Non-pigmented ciliary epithelial cell (primary cell): ENCODE data around the gene BSN.

Experiments used
- DNase-seq: peaks from one replicate; pipeline ENCODE4 v3.0.0-alpha.2; 2010; ENCODE audit warnings: low read depth

BSN gene, protein sequence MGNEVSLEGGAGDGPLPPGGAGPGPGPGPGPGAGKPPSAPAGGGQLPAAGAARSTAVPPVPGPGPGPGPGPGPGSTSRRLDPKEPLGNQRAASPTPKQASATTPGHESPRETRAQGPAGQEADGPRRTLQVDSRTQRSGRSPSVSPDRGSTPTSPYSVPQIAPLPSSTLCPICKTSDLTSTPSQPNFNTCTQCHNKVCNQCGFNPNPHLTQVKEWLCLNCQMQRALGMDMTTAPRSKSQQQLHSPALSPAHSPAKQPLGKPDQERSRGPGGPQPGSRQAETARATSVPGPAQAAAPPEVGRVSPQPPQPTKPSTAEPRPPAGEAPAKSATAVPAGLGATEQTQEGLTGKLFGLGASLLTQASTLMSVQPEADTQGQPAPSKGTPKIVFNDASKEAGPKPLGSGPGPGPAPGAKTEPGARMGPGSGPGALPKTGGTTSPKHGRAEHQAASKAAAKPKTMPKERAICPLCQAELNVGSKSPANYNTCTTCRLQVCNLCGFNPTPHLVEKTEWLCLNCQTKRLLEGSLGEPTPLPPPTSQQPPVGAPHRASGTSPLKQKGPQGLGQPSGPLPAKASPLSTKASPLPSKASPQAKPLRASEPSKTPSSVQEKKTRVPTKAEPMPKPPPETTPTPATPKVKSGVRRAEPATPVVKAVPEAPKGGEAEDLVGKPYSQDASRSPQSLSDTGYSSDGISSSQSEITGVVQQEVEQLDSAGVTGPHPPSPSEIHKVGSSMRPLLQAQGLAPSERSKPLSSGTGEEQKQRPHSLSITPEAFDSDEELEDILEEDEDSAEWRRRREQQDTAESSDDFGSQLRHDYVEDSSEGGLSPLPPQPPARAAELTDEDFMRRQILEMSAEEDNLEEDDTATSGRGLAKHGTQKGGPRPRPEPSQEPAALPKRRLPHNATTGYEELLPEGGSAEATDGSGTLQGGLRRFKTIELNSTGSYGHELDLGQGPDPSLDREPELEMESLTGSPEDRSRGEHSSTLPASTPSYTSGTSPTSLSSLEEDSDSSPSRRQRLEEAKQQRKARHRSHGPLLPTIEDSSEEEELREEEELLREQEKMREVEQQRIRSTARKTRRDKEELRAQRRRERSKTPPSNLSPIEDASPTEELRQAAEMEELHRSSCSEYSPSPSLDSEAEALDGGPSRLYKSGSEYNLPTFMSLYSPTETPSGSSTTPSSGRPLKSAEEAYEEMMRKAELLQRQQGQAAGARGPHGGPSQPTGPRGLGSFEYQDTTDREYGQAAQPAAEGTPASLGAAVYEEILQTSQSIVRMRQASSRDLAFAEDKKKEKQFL (N-terminal part only)

GRCh38 chr3:49553692-49554632 lies at the start of gene BSN:
Gene BSN (plus strand): TSS chr3:49554477. CDS start chr3:49554603, 126 bp downstream.
- DNase-seq = no peak

DNA sequence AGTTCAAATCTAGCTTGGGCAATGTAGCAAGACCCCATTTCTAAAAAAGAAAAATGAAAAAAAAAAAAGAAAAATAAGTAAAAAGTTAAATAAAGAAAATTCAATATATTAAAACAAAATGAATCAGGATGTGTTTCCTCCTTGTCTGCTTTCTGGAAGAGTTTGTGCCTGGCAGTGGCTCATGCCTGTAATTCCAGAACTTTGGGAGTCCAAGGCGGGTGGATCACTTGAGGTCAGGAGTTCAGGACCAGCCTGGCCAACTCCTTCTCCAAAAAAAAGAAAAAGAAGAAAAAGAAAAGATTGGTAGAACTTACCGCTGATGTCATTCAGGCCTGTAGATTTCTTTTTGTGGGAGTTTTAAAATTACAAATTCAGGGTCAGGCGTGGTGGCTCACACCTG lies 47.4 kb upstream of the BSN start:
- no peak for DNase-seq

- no peak for DNase-seq
These were observed 45.2 kb upstream of the BSN start for GRCh38 chr3:49509028-49509561.

GRCh38 chr3:49511639-49512038 lies 42.6 kb upstream of the BSN start:
- no peak for DNase-seq

DNA sequence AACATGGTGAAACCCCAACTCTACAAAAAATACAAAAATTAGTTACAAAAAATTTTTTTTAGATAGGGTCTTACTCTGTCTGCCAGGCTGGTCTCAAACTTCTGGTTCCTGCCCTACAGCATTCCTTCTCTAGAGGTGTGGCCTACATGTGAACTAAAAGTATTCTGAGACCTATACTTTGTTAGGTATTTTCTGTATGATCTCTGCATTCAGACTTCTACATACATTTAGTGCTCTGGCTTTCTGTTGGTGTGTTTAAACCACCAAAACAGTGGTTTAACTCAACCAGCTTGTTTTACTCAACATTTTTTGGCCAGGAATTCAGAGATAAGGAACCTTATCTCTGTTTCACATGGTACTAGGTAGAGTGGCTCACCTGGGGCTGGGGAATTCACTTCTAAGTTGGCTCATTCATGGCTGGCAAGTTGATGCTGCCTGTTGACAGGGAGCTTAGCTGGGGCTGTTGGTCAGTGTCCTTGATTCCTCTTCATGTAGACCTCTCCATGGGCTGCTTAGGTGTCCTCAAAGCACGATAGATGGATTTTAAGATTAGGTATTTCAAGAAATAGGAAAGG lies 41.4 kb upstream of the BSN start:
- DNase-seq = no peak

DNA sequence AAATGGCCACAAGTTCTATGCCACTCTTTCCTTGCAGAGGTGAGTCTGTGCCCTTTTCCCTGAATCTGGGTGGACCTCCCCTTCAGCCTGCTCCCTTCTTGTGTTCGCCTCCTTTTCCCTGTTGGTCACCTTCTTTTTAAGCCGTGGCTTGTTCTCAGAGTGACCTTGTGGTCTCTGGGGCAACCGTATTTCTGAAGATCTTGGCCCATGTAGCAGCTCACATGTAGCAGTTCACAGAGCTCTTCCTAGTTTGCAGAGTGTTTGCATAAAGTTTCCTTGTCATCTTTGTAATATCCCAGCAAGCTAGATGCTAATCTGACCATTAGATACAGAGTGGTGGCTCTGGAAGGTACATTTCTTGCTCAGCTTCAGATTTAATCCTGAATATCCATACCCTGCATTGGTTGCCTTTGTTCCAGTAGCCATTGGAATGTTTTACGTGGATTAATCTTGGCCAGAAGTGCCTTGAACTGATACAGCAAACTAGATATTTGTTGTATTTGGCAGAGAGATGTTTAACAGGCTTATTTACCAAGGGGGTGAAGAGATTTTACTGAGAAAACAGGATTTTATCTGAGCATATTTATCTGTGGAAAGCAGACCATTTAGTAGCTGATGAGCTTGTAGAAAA lies 40.7 kb upstream of the BSN start:
- DNase-seq = no peak

- no peak for DNase-seq
These were observed 36.3 kb upstream of the BSN start for GRCh38 chr3:49518016-49518415.

- no peak for DNase-seq
These were observed 35.8 kb upstream of the BSN start for GRCh38 chr3:49518441-49518840.

GRCh38 chr3:49519296-49519695 lies 35.0 kb upstream of the BSN start:
- DNase-seq = no peak

DNA sequence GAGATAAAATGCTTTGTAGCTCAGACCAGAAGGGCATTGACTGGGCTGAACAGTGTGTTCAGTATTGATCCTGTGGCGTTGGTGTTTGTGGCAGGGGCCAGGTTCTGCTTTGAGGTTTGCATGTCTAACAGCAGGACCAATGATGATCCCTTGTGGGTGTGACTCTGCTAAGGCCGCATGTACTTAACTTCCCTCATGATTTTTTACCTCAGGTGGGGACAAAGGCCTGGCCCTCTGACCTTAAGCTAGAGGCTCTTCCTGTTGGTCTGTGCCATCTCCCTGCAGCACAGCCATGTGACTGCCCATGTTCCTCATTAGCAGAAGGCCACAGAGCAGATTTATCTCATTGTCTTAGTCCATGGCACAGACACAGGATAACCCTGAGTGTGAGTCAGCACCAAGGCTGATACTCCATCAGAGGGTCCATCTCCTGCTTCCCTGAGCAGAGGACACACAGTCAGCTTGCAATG lies 34.3 kb upstream of the BSN start:
- no peak for DNase-seq

DNA sequence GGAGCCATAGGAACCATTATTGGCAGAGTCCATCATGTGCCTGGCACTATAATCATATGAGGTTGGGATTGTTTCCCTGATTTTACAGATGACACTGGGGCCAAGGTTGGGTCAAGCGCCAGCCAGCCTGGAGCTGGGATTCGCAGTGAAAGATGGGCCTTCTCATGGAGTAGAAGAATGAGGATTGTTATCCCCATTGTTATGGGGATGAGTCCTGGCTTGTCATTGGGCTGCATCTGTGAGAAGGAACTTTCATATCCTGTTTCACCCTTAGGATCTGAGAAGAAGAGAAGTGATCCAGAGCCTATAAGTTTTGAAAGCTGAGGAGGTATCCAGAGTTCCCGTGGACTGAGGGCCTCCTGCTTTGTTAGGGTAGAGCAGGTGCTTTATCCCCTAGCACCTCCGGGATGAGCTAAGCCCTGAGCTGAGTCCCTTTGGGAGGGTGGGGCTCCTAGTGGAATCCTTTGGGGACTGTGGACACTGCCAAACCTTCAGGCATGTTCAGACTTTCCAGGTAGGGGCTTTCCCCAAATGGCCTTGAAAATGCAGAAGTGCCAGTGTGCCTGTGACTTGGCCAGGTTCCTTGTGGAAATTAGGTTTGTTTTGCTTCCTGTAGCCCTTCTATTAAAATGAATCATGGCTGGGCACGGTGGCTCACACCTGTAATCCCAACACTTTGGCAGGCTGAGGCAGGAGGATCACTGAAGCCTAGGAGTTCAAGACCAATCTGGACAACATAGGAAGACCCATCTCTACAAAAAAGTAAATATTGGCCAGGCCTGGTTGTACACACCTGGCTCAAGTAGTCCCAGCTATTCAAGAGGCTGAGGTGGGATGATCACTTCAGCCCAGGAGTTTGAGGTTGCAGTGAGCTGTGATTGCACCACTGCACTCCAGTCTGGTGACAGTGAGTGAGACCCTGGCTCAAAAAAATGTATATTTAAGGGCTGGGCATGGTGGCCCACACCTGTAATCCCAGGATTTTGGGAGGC lies 30.2 kb upstream of the BSN start:
- DNase-seq = no peak

- no peak for DNase-seq
These were observed 24.7 kb upstream of the BSN start for GRCh38 chr3:49529567-49529966.

GRCh38 chr3:49530231-49530630 lies 24.0 kb upstream of the BSN start:
- no peak for DNase-seq

- DNase-seq = no peak
These were observed 23.6 kb upstream of the BSN start for GRCh38 chr3:49530701-49531100.

GRCh38 chr3:49531218-49531617 lies 23.1 kb upstream of the BSN start:
- DNase-seq = no peak

DNA sequence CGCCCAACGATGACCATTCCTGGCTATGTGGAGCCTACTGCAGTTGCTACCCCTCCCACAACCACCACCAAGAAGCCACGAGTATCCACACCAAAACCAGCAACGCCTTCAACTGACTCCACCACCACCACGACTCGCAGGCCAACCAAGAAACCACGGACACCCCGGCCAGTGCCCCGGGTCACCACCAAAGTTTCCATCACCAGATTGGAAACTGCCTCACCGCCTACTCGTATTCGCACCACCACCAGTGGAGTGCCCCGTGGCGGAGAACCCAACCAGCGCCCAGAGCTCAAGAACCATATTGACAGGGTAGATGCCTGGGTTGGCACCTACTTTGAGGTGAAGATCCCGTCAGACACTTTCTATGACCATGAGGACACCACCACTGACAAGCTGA lies 22.6 kb upstream of the BSN start:
- DNase-seq = no peak

DNA sequence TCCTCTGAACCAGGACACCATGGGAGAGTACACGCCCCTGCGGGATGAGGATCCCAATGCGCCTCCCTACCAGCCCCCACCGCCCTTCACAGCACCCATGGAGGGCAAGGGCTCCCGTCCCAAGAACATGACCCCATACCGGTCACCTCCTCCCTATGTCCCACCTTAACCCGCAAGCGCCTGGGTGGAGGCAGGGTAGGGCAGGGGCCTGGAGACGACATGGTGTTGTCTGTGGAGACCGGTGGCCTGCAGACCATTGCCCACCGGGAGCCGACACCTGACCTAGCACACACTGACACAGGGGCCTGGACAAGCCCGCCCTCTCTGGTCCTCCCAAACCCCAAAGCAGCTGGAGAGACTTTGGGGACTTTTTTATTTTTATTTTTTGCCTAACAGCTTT lies 21.2 kb upstream of the BSN start:
- no peak for DNase-seq

DNA sequence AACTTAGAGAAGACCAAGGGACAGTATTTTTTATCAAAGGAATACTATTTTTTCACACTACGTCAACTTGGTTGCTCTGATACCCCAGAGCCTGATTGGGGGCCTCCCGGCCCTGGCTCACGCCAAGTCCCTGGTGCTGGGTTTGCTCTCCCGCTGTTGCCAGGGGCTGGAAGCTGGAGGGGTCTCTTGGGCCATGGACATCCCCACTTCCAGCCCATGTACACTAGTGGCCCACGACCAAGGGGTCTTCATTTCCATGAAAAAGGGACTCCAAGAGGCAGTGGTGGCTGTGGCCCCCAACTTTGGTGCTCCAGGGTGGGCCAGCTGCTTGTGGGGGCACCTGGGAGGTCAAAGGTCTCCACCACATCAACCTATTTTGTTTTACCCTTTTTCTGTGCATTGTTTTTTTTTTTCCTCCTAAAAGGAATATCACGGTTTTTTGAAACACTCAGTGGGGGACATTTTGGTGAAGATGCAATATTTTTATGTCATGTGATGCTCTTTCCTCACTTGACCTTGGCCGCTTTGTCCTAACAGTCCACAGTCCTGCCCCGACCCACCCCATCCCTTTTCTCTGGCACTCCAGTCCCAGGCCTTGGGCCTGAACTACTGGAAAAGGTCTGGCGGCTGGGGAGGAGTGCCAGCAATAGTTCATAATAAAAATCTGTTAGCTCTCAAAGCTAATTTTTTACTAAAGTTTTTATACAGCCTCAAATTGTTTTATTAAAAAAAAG lies 20.3 kb upstream of the BSN start:
- DNase-seq = no peak
